Memory B cell (primary cell): ENCODE results near the gene ZNF586.
A peak's percentile ranks its signal among the peaks of the same experiment; 100 is the strongest.
"Not testable (repeated sequence)": the region's sequence is repeated elsewhere in the genome, so short reads cannot be mapped to it uniquely, and the experiment has no call there.

ENCODE experiments used
- ATAC-seq: fragments of 150-1000 bp; cut with Tn5 transposase; 2 replicates; pipeline ENCODE4 v1.10.0; 2021; ENCODE audit warnings: low read depth, mild to moderate bottlenecking, moderate library complexity
- DNase-seq, 2 donors: peaks; one replicate each; pipeline ENCODE4 v3.0.0; 2022; ENCODE audit warnings: low spot score in 2 of 2
- H3K27ac Mint-ChIP-seq: one replicate; pipeline ENCODE4 v1.8.0; 2022; ENCODE audit warnings: mild to moderate bottlenecking, moderate library complexity, mixed read lengths
- H3K27me3 Mint-ChIP-seq: one replicate; pipeline ENCODE4 v1.8.0; 2022; ENCODE audit warnings: mixed read lengths
- H3K36me3 Mint-ChIP-seq: one replicate; pipeline ENCODE4 v1.8.0; 2022; ENCODE audit warnings: mild to moderate bottlenecking, mixed read lengths
- H3K4me1 Mint-ChIP-seq: one replicate; pipeline ENCODE4 v1.8.0; 2022; ENCODE audit warnings: mixed read lengths
- H3K4me3 Mint-ChIP-seq: one replicate; pipeline ENCODE4 v1.8.0; 2022; ENCODE audit warnings: mild to moderate bottlenecking, moderate library complexity, mixed read lengths
- H3K9me3 Mint-ChIP-seq: one replicate; pipeline ENCODE4 v1.8.0; 2022; ENCODE audit warnings: mixed read lengths

Gene ZNF586

DNA sequence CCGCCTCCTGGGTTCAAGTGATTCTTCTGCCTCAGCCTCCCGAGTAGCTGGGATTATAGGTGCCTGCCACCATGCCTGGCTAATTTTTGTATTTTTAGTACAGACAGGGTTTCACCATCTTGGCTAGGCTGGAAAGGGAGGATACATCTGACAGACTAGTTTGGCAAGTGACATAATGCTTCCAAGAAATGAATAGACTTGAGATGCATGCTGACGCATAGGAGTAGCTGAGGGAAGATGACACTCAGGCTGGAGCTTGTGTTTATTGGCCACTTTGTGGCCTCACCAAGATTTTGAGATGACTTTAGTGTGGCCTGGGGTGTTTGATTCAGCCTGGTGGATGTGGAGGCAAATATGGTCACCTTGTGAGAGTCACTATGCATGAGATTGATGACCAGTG lies 4.0 kb downstream of the ZNF586 start:
- ATAC-seq, result no peak
- Mint-ChIP-seq H3K36me3 (peaks cover 45% of the 10 kb centered on the region), H3K27me3 (no peaks in the 10 kb centered on the region), H3K4me1 (peaks cover 43% of the 10 kb centered on the region), H3K4me3 (peak overlapping the region; percentile 8), H3K27ac (peak overlapping the region; percentile 85), H3K9me3 (peaks cover 13% of the 10 kb centered on the region)
- DNase-seq, result no peak

DNA sequence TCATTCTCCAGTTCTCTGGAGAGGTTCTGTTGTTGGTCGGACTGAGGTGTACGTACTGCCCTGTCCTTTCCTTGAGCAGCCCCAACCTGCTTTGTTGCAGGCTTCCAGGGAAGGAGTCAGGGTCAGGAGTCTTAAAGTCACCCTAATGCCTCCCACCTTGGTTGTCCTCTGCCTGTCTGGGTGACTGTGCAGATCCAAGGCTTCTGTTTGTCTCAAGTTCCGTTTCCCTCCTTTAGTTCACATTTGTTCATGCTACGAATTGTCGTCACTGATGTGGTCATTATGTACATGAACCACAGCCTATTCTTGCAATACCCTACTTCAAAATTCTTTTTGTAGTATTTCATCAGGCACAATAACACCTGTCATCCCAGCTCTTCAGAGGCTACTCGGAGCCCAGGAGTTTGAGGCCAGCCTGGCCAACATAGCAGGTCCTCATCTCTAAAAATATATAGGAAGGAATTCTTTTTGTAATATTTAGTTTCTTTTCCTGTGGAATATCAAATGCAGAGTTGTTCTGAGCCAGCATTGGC lies 7.4 kb downstream of the ZNF586 start:
- no peak for DNase-seq
- H3K4me3 Mint-ChIP-seq, result no peak overlapping the region
- H3K27ac Mint-ChIP-seq, result no peak overlapping the region
- peaks cover 22% of the 10 kb centered on the region for H3K9me3 Mint-ChIP-seq
- H3K36me3 Mint-ChIP-seq, result peaks cover 68% of the 10 kb centered on the region
- no peak for ATAC-seq
- H3K4me1 Mint-ChIP-seq, result peaks cover 30% of the 10 kb centered on the region
- no peaks in the 10 kb centered on the region for H3K27me3 Mint-ChIP-seq

DNA sequence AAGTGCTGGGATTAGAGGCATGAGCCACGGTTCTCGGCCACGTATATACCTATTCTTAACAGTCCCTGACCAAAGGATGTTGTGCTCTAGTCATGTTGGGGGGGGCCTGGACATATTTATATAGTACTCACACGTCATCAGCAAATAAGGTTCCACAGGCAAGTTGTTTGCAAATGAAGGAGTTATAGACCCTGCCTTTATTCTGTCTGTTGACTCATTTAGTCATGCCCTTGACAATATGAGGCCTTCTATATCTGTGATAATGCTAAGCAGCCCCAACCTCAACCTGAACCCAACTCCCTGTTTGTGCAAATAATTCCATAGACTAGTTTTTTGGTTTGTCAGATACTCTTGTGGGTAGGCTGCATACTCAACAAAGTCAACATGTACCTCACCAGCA lies 8.9 kb downstream of the ZNF586 start:
- Mint-ChIP-seq H3K27ac (no peak overlapping the region), H3K9me3 (peaks cover 19% of the 10 kb centered on the region), H3K27me3 (no peaks in the 10 kb centered on the region), H3K36me3 (peaks cover 62% of the 10 kb centered on the region), H3K4me3 (no peak overlapping the region), H3K4me1 (peaks cover 24% of the 10 kb centered on the region)
- ATAC-seq (no peak), DNase-seq (no peak)

DNA sequence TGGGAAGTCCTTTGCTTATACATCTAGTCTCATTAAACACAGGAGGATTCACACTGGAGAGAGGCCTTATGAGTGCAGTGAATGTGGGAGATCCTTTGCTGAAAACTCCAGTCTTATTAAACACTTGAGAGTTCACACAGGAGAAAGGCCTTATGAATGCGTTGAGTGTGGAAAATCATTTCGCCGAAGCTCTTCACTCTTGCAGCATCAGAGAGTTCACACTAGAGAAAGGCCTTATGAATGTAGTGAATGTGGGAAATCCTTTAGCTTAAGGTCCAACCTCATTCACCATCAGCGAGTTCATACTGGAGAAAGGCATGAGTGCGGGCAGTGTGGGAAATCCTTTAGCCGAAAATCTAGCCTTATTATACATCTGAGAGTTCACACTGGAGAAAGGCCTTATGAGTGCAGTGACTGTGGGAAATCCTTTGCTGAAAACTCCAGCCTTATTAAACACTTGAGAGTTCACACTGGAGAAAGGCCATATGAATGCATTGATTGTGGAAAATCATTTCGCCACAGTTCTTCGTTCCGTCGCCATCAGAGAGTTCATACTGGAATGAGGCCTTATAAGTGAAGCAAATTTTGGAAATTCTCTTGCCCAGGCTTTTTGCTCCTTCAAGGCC lies 9.9 kb downstream of the ZNF586 start:
- peaks cover 57% of the 10 kb centered on the region for H3K36me3 Mint-ChIP-seq
- H3K9me3 Mint-ChIP-seq, result peaks cover 16% of the 10 kb centered on the region
- H3K4me3 Mint-ChIP-seq, result no peak overlapping the region
- no peaks in the 10 kb centered on the region for H3K27me3 Mint-ChIP-seq
- DNase-seq, result no peak
- no peak overlapping the region for H3K27ac Mint-ChIP-seq
- ATAC-seq, result no peak
- peaks cover 18% of the 10 kb centered on the region for H3K4me1 Mint-ChIP-seq

DNA sequence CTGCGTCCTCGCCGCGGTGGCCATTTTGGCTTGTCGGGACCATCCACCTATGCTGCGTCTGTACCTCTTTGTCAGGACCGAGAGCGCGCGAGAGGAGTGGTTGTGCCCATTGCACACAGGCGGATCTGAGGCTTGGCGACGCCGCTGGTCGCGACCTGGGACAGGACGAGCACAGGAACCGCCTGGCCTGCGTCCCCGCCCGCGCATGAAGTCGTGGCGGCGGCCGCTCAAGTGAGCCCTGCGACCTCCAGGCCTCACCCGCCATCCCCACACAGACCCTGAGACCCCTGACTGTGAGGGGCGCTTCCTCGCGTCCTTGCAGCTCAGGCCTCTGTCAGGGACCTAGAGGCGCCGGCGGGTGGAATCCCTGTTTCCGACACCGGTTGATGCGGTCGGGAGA lies 16.8 kb downstream of the ZNF586 start:
- Mint-ChIP-seq H3K27me3 (no peaks in the 10 kb centered on the region), H3K27ac (no peak overlapping the region), H3K4me1 (peaks cover 16% of the 10 kb centered on the region), H3K9me3 (peaks cover 5% of the 10 kb centered on the region), H3K36me3 (peaks cover 31% of the 10 kb centered on the region), H3K4me3 (no peak overlapping the region)
- DNase-seq, result no peak
- no peak for ATAC-seq

DNA sequence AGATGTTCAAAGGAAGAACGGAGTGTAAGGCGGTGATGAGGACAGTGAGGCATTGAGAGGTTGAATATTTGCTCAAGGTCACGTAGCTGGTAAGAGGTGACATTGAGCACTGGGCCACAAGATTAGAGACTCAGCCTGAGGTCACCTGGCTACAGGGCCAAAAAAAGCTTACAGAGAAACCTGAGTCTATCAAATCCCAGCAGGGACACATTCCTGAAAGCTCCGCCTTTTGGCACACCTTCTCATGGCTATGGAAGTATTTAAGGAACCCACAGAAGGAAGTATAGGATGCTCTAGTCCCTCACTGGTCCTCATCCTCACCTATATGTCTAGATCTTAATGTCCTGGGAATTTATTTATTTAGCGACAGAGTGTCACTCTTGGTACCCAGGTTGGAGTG lies 17.4 kb downstream of the ZNF586 start:
- Mint-ChIP-seq H3K36me3 (peaks cover 31% of the 10 kb centered on the region), H3K4me1 (peaks cover 16% of the 10 kb centered on the region), H3K4me3 (no peak overlapping the region), H3K27ac (no peak overlapping the region), H3K27me3 (no peaks in the 10 kb centered on the region), H3K9me3 (peaks cover 5% of the 10 kb centered on the region)
- no peak for ATAC-seq
- DNase-seq, result no peak

DNA sequence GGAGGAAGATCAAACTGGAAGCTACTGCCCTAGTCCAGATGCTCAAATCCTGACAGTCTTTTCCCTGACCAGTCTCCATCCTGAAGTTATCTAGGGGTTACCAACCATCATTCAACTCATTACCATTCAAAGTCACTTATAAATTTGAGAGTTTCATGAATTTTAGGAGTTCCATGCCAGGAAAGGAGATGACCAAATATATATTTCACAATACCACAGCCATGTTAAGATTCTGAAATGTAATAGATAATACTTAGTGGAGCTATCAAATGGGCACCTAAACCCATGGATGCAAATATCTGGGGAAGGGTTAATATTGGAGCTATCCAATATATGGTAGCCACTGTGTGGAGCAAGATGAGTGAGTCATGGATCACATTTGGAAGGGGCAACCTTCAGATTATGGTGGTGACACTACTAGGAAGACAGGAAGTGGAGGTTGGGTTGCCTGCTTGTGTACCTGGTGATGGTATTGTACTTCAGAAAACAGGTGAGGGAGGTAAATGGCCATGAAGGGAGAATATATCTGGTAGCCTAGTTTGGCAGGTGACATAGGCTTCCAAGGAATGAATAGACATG lies 18.7 kb downstream of the ZNF586 start:
- Mint-ChIP-seq H3K36me3 (peaks cover 31% of the 10 kb centered on the region), H3K27ac (peak overlapping the region; percentile 58), H3K4me3 (no peak overlapping the region), H3K9me3 (peaks cover 5% of the 10 kb centered on the region), H3K4me1 (peaks cover 16% of the 10 kb centered on the region), H3K27me3 (no peaks in the 10 kb centered on the region)
- no peak for DNase-seq
- ATAC-seq, result no peak

DNA sequence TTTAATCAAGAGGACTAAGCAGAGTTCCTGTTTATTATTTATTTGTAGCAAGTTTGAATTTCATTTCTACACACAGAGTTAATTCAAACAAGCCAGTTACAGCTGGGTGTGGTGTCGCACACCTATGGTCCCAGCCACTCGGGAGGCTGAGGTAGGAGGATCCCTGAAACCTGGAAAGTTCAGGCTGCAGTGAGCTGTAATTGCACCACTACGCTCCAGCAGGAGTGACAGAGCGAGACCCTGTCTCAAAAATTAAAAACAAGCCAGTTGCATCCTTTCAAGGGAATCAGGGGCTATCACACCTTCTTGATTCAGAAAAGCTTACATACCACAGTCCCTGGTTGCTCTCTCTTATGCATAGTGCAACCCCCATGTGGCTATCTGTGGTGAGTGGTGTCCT lies 19.8 kb downstream of the ZNF586 start:
- H3K36me3 Mint-ChIP-seq, result peaks cover 31% of the 10 kb centered on the region
- peaks cover 5% of the 10 kb centered on the region for H3K9me3 Mint-ChIP-seq
- ATAC-seq, result no peak

DNA sequence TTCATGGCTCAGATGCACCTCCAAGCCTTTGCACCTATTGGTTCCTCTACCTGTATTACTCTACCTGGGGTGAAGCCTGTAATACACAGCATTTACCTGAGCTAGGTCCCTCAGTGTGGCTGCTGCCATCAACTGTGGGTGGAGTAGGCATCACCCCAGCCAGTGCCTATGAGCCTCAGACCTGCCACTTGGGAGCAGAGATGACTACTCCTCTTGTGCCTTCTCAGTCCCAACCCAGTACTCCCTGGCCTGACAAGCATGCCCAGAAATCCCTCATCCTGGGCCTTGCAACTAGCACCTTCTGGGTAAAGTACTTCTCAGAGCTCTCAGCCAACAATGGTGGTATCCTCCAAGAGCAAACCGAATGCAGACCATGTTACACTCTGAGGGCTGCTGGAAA lies 27.1 kb downstream of the ZNF586 start:
- DNase-seq, H3K9me3 Mint-ChIP-seq, ATAC-seq, H3K4me3 Mint-ChIP-seq, H3K27me3 Mint-ChIP-seq, H3K27ac Mint-ChIP-seq, H3K4me1 Mint-ChIP-seq: not testable (repeated sequence)
- H3K36me3 Mint-ChIP-seq, result peaks cover 12% of the 10 kb centered on the region

More for the DNA sequence above, 19.8 kb downstream of the ZNF586 start:
- DNase-seq, result no peak
- peaks cover 16% of the 10 kb centered on the region for H3K4me1 Mint-ChIP-seq
- H3K27me3 Mint-ChIP-seq, result no peaks in the 10 kb centered on the region
- no peak overlapping the region for H3K27ac Mint-ChIP-seq
- no peak overlapping the region for H3K4me3 Mint-ChIP-seq

DNA sequence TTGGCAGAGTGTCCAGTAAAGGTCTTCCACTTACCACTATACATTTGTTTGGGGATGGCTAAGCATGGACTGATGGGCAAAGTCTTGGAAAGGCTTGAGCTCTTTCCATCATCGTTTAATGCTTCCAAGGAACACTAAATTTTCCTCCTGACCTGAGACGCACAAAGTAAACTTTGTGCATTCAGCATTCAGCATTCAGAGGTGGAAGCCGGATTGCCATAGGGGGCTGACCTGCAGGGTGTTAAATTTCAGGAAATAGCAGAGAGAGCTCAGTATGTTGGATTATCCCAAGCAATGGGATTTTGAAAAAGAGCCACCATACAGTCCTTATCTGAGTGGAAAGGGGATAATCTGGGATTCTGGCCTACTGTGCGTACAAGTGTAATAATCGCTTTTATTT lies 31.2 kb downstream of the ZNF586 start:
- no peaks in the 10 kb centered on the region for H3K27me3 Mint-ChIP-seq
- DNase-seq, result no peak
- H3K27ac Mint-ChIP-seq, result peak overlapping the region; percentile 85
- peaks cover 23% of the 10 kb centered on the region for H3K4me1 Mint-ChIP-seq
- ATAC-seq, result no peak
- H3K4me3 Mint-ChIP-seq, result no peak overlapping the region
- peaks cover 7% of the 10 kb centered on the region for H3K36me3 Mint-ChIP-seq
- H3K9me3 Mint-ChIP-seq, result no peaks in the 10 kb centered on the region

DNA sequence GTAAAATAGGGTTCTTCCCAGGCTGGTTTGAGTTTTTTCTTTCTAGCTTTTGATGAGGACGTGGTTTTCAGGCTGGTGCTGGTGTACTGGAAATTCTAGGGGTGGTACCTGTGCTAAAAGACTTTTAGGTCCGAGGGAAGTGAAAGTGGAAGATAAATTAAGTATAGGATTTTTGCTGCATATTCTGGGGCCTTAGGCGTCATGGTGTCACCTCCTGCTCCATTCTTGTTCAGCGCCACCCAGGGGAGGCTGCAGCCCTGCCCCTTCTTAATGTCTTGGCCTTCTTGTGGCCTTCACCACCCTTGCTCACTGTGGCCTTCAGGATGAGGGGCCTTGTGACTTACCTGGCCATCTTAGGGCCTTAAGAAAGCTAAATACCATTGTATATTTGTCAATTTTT lies 32.8 kb downstream of the ZNF586 start:
- ATAC-seq (peak; percentile 97), DNase-seq (peak in 1 of 2 donors; percentile 42)
- H3K27me3 Mint-ChIP-seq, result no peaks in the 10 kb centered on the region
- H3K36me3 Mint-ChIP-seq, result peaks cover 2% of the 10 kb centered on the region
- H3K4me3 Mint-ChIP-seq, result peak overlapping the region; percentile 35
- peak overlapping the region; percentile 85 for H3K27ac Mint-ChIP-seq
- H3K4me1 Mint-ChIP-seq, result peaks cover 23% of the 10 kb centered on the region
- H3K9me3 Mint-ChIP-seq, result no peaks in the 10 kb centered on the region

DNA sequence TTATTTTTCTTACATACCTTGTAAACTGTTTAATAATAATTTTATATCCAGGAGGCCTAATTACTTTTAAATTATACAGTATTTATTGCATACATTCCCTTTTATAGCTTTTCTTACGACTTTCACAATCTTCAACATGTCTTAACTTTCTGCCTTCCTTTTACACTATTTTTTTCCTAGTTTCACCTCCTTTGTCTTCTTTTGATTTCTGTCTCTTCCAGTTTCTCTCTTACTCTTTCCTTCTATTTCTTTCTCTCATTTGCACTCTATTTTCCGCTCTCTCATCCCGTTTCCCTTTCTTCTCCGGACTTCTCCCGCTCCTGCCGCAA lies 33.8 kb downstream of the ZNF586 start:
- peak overlapping the region; percentile 33 for H3K27ac Mint-ChIP-seq
- H3K36me3 Mint-ChIP-seq, result peaks cover 8% of the 10 kb centered on the region
- no peak for ATAC-seq
- H3K4me3 Mint-ChIP-seq, result peak overlapping the region; percentile 72
- DNase-seq, result no peak
- H3K9me3 Mint-ChIP-seq, result no peaks in the 10 kb centered on the region
- H3K4me1 Mint-ChIP-seq, result peaks cover 23% of the 10 kb centered on the region
- H3K27me3 Mint-ChIP-seq, result no peaks in the 10 kb centered on the region

DNA sequence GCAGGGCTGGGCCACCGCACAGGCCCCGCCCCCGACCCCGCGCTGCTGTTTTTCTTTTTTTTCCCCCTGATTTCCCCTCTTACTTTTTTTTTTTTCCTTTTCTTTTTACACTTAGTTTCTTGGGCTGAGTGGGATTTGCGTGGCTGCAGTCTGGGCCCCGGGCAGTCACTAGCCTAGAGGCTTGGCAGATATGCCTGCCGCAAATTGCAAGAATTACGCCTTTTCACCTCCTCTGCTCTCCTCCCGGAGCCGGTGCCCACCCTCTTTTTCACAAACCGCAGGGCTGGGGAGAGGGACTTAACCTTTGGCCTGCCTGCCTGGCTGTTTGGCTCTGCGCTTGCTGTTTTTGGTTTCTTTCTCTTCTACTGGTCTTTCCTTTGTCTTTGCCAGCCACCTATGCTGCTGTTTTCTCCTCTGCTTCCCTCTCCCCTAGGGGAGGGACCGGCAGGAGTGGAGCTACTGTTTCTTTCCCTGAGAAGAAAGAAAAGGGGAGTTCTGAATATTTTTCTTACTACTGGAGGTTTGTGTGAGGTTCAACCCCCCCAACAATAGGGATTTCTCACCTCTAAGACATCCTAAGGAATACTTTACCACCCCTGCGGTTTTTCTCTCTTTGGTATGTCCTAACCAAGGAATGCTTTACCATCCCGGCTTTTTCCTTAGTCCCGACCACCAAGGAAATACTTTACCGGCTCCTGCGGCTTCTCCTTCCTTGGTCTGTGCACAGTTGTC lies 34.3 kb downstream of the ZNF586 start:
- H3K27ac Mint-ChIP-seq, result peak overlapping the region; percentile 33
- no peaks in the 10 kb centered on the region for H3K9me3 Mint-ChIP-seq
- H3K4me3 Mint-ChIP-seq, result peak overlapping the region; percentile 72
- DNase-seq (no peak), ATAC-seq (no peak)
- peaks cover 23% of the 10 kb centered on the region for H3K4me1 Mint-ChIP-seq
- peaks cover 10% of the 10 kb centered on the region for H3K36me3 Mint-ChIP-seq
- no peaks in the 10 kb centered on the region for H3K27me3 Mint-ChIP-seq

DNA sequence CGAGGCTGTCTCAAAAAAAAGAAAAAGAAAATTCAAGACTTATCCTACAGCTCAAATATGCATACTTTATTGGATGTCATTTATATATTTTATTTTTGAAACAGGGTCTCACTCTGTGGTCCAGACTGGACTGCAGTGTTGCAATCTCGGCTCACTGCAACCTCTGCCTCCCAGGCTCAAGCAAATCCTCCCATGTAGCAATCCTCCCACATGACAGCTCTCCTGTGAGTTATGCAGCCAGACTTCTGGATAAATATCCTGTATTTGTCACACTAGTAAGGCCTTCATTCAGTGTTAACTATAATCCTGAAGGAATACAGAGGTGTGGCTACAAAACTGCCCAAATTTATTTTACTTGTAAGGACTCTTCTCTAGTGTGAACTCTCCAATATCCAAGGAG lies 38.1 kb downstream of the ZNF586 start:
- Mint-ChIP-seq H3K27ac (no peak overlapping the region), H3K4me3 (no peak overlapping the region)
- ATAC-seq, result no peak

More for the DNA sequence above, 38.1 kb downstream of the ZNF586 start:
- H3K9me3 Mint-ChIP-seq, result no peaks in the 10 kb centered on the region
- no peaks in the 10 kb centered on the region for H3K27me3 Mint-ChIP-seq
- H3K36me3 Mint-ChIP-seq, result peaks cover 17% of the 10 kb centered on the region
- DNase-seq, result no peak
- peaks cover 16% of the 10 kb centered on the region for H3K4me1 Mint-ChIP-seq
